GM18868 (cell line): ENCODE results near the gene IMMT.
A peak's percentile ranks its signal among the peaks of the same experiment; 100 is the strongest.

ENCODE experiments used
- ATAC-seq: cut with Tn5 transposase; IDR thresholded peaks from one replicate; pipeline ENCODE4 v1.9.1; 2021; ENCODE audit warnings: mild to moderate bottlenecking, moderate library complexity; ENCODE audit not compliant: unreplicated experiment

The IMMT gene

DNA sequence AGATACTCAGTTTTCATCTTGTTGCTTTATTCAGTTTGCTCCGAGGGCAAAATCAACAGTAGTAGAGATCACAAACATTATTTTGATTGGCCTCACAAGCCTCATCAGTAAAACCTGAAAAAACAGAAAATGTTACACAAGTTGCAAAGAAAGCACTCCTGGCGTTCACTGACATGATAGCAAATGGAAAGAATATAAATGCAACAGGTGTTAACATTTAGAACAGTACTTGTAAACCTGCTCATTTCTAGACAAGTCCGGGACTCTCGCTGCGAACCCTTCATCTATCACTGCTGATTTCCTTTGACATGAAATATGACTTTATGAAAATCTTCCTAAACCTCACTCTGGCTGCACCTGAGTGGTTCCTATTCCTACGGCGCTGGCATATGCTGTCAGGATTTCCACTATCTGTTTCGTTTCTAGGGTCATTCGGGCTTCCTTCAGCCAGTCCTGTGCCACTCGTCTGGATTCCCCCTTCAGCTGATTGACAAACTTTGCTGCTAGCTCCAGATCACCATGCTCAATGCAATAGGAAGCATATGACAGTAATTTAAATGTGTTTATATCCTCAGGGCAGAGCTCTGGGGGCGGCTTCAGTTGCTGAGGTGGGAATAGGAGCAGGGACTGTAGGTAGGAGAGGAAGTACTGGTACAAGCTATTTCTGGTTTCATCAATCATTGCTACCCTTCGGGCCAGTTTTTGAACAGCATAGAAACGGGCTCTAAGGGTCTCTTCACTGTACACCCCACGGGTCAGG, 51.2 kb downstream of the IMMT start:
- no peak for ATAC-seq

DNA sequence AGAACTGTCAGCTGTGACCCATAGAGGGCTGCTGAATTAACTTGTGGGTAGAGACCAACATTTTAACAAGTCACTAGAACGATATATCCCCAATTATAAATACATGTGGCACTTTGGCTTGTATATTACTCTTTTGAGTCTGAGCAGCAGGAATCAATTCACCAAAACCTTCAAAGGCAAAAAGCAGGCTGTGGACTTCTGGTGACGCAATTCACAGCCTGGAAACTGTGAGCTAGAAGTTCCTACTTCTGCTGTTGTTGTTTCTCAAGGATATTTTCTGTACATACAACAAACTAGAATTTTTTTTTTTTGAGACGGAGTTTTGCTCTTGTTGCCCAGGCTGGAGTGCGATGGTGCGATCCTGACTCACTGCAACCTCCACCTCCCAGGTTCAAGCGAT, 52.0 kb downstream of the IMMT start:
- no peak for ATAC-seq

DNA sequence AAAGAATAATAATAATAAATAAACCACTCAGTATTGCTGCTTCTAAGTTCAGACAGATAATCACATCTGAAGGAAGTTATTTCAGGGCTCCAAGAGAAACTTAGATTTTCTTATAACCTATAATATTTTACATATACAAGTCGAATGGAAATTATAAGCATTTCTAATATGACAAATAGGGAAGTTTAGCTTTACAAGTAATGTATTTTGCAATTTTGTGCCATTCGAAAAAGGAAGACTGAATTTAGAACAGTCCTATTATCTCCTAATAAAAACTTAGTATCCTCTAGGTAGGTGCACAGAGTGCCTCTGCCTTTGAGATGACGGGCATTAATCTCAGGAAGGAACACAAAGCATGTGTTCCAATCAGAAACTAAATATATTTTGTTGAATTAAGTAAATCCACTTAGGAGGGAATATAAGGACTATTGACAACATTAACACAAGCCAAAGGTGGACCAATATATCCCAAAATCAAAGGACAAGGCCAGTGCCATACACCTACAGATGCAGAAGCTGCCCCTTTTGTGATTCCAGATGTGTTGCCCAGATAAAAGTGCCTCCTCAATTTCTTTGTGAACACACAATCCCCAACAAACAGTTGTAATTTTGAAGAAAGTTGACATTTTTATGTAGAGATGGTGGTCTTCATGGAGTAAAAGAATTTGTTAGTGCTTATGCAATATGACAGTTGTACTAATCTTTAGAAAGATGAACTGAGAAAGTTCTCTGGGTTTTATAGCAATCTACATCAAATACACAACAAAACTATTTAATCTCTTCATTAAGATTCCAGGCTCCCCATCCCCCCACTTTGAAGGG, 52.6 kb downstream of the IMMT start:
- no peak for ATAC-seq

DNA sequence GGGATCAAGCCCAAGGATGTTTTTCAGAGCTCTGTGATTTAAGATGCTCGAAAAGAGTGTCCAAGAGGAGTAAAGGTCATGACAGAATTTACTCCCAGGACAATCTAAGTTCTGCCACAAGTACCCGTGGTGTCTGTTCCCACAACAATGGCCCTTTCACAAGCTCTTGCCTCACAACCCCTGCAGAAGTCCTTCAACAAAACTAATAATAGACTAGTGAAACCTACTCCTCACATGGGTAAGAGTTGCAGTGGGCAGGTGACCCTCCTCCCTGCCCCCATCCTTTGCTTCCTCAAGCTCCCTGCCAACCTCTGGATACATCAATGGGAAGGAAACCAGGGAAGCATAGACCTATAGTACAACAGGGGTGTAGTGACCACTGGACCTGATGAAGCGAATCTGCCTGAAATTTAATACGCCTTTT, 54.3 kb downstream of the IMMT start:
- no peak for ATAC-seq

DNA sequence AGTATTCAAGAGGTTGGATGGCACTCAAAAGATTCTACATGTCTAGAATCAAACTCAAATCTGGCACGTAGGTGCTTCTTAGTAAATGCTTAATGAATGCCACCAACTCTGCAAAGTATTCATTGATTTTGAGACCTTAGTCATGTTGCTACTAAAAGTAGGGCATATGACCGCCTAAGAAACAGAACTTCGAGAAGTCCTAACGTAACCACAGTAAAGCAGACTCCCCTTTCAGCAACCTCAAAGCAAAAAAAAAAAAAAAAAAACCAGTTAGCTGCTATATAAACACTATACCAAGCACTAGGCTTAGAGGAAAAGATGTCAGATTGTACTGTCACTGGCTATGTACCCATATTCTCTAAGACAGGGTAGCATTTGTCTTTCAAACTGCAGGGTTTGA, 55.3 kb downstream of the IMMT start:
- ATAC-seq: no peak

DNA sequence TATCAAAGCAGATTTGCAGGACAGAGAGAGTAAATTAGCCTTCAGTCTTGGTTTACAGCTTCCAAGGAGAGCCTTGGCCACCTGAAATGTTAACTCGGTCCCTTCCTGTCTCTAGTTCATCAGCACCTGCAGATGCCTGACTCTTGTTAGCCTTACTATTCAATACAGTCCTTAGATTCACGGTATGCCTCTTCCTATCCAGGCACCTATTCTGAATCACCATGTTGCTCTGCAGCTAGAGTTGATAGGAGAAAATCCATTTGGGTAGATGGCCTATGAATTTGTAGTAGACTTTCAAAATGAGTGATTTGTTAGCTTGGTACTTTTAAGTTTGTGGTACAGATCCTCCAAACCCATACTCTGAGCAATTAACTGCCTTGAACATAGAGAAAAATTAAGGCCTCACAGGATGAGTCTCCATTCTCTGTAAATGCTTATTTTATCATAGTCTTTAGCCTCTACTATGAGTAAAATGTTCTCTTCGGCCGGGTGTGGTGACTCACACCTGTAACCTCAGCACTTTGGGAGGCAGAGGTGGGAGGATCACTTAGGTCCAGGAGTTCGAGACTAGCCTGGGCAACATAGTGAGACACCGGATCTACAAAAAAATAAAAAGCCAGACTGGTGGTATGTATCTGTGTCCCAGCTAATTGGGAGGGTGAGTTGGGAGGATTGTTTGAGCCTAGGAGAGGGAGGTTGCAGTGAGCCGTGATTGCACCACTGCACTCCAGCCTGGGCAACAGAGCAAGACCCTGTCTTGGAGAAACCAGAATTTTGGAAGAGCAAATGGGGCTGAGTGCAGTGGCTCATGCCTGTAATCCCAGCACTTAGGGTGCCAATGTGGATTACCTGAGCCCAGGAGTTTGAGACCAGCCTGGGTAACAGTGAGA, 56.3 kb downstream of the IMMT start:
- no peak for ATAC-seq

DNA sequence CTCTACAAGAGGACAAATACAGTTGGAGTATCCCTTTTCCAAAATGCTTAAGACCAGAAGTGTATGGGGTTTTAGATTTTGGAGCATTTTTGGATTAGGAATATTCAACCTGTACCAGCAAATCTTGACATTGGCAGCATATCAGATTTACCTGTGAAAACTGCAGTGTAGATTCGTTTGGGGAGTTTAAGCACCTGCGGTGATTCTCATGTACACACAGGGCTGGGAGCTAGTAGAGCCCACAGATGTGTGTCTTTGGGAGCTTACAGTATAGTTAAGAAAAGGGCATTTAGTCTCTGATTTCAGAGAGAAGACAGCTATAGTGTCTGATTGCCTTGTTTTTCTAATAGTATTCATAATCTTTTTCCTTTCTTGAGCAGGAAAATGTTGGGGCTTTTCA, 59.1 kb downstream of the IMMT start:
- no peak for ATAC-seq

DNA sequence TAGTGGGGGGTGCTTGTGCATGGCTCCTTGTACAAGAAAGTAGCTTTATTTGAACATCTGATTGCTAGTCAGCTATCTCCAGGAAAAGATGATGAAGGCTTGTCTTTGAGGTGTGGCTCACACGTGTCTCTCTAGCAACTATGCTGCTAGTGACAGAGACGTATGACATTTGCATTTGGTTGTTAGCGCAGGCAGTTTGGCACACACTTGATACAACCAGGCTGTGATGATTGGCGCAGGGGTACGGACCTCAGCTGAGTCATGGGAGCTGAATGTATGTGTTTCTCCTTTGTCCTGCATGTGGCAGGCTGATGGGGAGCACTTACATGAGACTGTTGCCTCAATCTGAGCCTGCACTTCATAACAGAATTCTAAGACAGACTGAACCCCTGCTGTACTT, 59.6 kb downstream of the IMMT start:
- no peak for ATAC-seq

DNA sequence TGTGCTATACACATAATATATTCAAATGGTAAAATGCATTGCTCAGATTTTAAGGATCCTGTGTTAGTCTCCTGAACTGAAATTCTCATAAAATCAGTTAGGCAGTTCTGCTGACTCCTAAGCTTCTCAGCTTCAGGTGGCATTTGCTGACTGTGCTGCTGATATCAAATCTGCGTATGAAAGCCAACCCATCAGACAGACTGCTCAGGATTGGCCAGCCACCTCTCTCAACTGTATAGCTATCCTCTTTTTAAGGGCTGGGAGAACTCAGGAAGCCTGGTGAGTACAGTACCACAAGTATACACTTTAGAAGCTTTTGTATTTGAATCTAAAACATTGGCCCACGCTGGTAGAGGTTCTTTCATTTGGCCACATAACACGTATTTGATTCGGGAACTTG, 60.6 kb downstream of the IMMT start:
- ATAC-seq: no peak

DNA sequence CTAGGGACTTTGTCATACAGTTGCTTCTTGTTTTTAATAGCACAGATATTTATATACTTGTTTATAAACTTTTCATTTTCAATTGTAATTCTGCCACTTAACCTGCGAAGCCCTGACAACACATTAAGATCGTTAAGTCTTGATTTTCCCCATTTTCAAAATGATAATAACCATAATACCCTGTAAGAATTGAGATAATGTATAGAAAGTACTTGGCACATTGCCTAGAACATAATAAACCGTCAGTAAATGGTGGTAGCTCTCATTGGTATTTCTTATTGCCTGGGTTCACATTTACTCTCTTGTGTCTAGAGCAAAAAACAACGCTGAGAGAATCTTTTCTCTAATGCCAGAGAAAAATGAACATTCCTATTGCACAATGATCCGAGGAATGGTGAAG, 70.6 kb downstream of the IMMT start:
- ATAC-seq: no peak

DNA sequence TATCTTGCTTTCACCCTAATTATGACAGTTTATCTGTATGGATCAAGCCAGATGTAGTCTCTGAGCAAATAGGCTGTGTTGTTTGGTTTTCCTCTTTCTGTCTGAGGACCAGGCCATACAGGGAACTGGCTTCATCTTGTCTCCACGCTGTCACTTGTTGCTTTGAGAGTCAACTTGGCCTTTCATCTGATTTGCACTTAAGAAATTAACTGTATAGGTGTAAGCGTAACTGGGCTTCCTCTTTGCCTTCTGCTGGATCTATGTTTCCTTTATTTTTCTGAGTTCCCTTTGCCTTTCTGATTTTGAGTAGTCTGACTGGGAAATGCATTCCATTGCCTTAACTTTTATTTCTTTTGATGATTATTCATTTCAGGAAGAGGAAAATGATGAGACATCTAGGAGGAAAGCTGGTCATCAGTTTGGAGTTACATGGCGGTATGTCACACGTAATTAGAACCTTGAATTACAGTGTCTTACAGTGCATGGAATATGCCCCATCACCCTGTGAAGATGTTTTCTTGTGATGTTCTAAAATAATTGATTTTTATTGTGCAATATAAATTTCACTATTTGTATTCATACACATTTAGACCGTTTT, 71.8 kb downstream of the IMMT start:
- ATAC-seq: no peak

DNA sequence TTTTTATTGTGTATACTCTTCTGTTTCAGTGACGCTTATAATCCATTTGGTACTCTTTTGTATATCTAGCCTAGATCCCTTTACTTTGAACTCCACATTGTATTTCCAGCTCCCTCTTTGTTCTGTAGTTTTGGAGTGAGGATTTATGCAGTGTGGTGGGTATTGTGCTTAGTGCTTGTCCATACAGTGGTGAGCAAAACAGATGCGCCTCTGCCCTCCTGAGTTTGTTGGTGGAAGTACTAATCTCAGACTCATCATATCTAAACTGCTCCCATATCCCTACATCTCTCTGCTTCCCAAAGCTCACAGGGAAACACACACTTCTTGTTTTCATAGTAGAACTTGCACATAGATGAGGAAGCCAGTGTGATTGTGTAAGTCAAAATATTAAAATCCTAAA, 77.1 kb downstream of the IMMT start:
- ATAC-seq: no peak

DNA sequence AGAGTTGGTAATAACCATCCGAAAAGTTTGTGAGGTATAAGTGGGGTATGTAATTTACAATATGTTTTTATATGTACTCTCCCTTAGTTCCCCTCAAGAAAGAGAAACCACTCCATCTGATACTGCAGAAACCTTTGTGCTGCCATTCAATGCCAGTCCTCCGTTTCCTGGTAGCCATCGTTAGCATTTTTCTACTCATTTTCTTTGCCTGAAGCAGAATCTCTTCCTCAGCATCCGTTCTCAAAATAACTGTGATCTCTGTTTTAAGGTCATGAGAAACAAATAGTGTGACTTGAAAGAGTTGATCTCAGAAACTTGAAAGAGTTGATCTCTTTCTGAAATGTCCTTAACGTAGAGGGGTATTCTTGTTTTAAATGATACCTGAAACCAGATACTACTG, 88.2 kb downstream of the IMMT start:
- no peak for ATAC-seq

DNA sequence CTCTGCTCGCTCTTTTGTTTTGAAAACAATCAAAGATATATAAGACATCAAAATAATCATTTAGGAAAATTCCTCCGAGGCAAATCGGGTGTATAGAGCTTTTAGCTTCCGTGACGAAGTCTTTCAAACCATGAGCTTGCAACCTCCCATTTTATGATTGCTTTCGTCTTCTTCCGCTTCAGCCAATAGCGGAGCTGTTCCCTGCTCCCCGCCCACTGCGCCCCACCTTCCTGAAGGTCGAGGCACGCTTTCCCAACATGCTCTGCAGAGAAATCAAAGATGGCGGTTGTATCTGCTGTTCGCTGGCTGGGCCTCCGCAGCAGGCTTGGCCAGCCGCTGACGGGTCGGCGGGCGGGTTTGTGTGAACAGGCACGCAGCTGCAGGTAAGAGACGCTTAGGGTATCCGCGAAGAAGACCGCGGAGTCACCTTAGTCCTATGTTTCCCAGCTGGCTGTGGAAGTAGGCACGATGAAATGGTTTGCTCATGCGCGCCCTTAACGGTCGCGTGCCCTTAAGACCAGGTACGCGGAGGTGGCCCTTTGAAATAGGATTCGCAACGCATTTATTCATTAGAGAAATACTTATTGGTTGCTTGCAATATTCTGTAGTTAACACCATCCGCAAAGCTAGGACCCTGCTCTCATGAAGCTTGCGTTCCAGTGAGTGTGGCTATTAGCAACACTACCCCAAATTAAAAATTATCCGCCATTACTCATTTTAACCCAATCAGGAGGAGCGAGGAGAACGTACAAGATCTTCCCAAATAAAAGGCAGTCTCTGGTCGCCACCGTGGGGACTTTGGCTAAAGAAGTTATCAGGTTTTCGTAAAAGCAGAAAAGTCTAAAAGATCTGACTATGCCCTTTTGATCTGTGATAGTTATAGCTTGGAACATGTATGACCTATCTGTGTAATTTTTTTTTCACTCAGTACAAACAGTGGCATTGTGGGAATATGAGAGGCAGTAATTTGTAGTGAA, 89.0 kb downstream of the IMMT start, which contains the start of gene PTCD3:
PTCD3 (plus strand) TSS at position 267 of the 977 bp plus-strand sequence; CDS start at position 280, 13 bp downstream.
- ATAC-seq: peak; percentile 89

DNA sequence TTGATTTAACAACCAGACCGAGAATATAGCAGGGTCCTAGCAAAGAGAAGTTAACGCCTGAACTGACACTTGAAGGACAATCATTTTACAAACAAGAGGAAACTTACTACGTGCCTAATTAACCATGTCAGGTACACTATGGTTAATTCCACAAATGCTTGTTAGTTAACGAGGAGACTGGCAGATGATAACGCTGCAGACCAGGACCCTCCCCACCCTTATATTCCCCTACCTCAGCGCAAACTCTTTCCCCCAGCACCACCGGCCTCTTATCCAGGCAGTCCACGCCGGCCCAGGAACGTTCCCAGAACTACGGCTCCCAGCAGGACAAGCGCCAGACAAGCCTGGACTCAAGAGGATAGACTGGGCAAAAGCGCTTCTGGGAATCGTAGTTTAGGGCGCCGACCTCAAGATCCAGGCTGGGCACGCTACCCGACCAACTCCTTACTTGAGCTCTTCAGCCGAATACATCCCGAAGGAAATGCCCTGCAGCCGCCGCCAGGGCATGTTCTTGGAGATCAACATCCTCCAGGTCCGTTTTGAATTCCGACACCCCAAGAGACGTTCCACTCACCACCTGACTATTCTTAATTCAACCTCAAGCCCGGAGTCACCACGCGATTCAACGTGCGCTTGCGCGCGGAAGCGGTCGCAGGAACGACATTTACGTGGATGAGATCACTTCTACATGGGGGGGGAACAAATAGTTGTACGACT, 89.9 kb downstream of the IMMT start, which contains the start of gene POLR1A:
POLR1A (minus strand) TSS at position 635 of the 717 bp plus-strand sequence; CDS start at position 525, 110 bp downstream.
- ATAC-seq: peak; percentile 69

DNA sequence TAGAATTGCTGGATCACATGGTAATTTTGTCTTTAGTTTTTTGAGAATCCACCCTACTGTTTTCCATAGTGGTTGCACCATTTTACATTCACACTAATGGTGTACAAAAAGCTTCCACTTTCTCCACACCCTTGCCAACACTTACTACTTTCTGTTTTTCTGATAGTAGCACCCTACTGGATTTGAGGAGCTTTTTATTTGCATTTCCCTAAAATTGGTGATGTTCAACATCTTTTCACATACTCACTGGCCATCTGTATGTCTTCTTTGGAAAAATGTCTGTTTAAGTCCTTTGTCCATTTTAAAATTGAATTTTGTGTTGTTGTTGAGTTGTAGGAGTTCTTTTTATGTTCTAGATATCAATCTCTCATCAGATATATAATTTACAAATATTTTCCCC, 93.1 kb downstream of the IMMT start:
- ATAC-seq: no peak

DNA sequence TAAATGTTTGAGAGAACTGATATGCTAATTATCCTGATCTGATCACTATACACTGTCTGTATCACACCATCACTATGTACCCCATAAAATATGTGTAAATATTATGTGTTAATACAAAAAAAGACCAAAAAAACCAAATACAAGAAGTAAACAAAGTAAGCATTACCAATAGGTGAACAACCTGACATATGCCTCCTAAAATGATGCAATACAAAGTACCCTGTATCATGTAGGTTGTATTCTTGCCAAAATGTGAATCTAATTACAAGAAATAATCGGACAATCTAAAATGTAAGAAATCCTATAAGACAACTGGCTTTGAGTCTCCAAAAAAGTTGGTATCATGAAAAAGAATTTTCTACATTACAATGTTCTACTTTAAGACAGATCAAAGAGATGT, 97.3 kb downstream of the IMMT start:
- ATAC-seq: no peak

DNA sequence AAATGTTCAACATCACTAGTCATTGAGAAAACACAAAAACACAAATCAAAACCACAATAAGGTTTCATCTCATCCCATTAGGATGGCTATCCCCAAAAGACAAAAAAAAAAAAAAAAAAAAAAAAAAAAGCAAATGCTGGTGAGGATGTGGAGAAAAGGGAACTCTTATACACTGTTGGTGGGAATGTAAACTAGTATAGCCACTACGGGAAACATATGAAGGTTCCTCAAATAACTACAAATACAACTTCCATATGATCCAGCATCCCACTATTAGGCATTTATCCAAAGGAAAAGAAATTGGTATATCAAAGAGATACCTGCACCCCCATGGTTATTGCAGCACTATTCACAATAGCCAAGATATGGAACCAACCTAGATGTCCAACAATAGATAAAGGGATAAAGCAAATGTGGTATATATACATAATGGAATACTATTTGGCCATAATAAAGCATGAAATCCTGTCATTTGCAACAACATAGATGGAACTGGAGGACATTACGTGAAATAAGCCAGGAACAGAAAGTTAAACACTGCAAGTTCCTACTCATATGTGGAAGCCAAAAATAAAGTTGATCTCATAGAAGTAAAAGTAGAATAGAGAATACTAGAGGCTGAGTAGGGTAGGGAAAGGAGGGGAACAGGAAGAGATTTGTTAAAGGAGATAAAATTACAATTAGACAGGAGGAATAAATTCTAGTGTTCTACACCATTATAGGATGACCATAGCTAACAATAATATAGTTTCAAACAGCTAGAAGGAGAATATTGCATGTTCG, 98.0 kb downstream of the IMMT start:
- no peak for ATAC-seq
